Activated CD8-positive, alpha-beta memory T cell treated with anti-CD3 and anti-CD28 coated beads, Interleukin-2, amount 10 ng/mL, durations not matched to agents 7 days and 5 days (primary cell): ENCODE results near the gene NEDD9. TPM values are rescaled to one million over a fixed set of nuclear protein-coding genes. Genes with fewer than 3 reads are reported as not detected.

Experiments used
- ATAC-seq: fragments of 150-1000 bp; cut with Tn5 transposase; one replicate; pipeline ENCODE4 v1.10.0; 2021; ENCODE audit warnings: moderate library complexity
- CTCF ChIA-PET: fragments of 350-600 bp; sonication (Branson Sonifier 250); formaldehyde crosslinking; loops from one replicate; lab custom pipeline; 2021; ENCODE audit warnings: antibody characterized with exemption; lab: Charles Lee
- DNase-seq: peaks from one replicate; pipeline ENCODE4 v3.0.0-alpha.2; 2020
- H3K27ac Mint-ChIP-seq: one replicate; pipeline ENCODE4 v1.8.0; 2021; ENCODE audit warnings: mild to moderate bottlenecking, mixed read lengths
- H3K27me3 Mint-ChIP-seq: one replicate; pipeline ENCODE4 v1.8.0; 2021; ENCODE audit warnings: mixed read lengths
- H3K36me3 Mint-ChIP-seq: one replicate; pipeline ENCODE4 v1.8.0; 2021; ENCODE audit warnings: mild to moderate bottlenecking, mixed read lengths
- H3K4me1 Mint-ChIP-seq: one replicate; pipeline ENCODE4 v1.8.0; 2021; ENCODE audit warnings: mixed read lengths
- H3K4me3 Mint-ChIP-seq: one replicate; pipeline ENCODE4 v1.8.0; 2021; ENCODE audit warnings: mild to moderate bottlenecking, moderate library complexity, mixed read lengths
- H3K9me3 Mint-ChIP-seq: one replicate; pipeline ENCODE4 v1.8.0; 2022; ENCODE audit warnings: low read depth, mixed read lengths
- total RNA-seq, 2 experiments: library from RNA; stranded (reverse); gene quantifications; one replicate each; pipeline ENCODE4 v1.2.3, GENCODE V29; 2021

NEDD9 gene
- 100 to 1,000 TPM in 1 of 2 experiments, 10 to 100 TPM in 1; 84.5 to 114 TPM for total RNA-seq

DNA sequence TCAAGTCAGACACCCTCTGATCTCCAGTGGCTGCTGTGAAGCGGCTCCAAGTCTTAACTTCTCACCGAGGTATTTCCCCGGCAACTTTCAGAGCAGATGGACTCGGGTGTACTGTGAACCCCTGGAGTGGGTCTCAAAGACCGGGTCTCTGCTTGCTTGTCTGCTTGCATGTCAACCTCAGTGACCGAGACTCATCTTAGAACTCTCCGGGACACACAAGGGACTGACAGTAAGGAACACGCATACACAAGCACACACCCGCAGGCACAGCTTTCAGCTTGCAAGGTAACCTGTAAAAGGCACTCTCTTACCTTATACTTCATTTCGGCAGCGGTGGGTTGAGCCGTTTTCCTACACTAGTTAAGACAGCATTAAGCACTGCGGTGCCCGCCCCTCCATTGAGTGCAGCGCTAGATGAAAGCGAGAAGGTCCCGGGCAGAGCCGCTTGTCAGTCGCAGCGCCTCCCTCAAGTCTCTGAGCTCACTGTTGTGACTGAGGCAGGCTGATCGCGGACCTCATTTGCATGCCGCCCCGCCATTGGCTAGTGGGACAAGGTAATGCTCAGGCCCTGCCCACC lies at the start of gene NEDD9:
NEDD9 (minus strand) TSS at position 476 of the 577 bp plus-strand sequence; CDS start at position 323, 153 bp downstream.
- CTCF ChIA-PET: interaction anchor here (0.9 to 6.8 kb wide), 10 partner anchors 10 to 264 kb away, joined by 3 to 37 read pairs (median 7); no protein-coding TSS in a partner anchor
- Mint-ChIP-seq H3K27me3 (no peaks in the 10 kb centered on the region), H3K9me3 (peaks cover 3% of the 10 kb centered on the region), H3K36me3 (peaks cover 37% of the 10 kb centered on the region), H3K4me3 (peak within 1 kb of the TSS; percentile 92), H3K4me1 (peaks cover 72% of the 10 kb centered on the region), H3K27ac (peak within 1 kb of the TSS; percentile 100)
- ATAC-seq (peak; percentile 98), DNase-seq (peak; percentile 99)

DNA sequence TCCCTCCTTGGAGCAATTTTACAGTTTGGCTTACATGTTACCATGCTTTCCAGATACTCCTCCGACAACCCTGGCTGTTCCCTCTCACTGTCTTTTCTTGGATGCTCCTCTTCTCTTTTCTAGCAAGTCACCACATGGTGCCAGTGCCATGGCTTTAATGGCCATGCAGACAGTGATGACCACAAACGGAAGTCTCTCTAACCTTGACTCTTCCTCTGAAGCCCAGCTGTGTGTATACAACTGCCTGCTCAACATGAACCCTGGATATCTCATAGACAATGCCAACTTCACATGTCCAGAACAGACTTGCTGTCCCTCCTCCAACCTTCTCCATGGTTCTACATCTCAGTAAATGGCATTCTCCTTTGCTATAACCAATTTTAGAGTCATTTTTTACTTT lies 49.8 kb upstream of the NEDD9 start:
- Mint-ChIP-seq H3K4me1 (peaks cover 37% of the 10 kb centered on the region), H3K27ac (no peak overlapping the region), H3K9me3 (no peaks in the 10 kb centered on the region), H3K27me3 (no peaks in the 10 kb centered on the region), H3K36me3 (peaks cover 31% of the 10 kb centered on the region), H3K4me3 (no peak overlapping the region)
- ATAC-seq (no peak), DNase-seq (no peak)
- CTCF ChIA-PET: interaction anchor here (1.1 kb wide), 1 partner anchor 214 kb away, joined by 3 read pairs; no protein-coding TSS in a partner anchor

GRCh38 chr6:11280394-11280793 lies 47.9 kb upstream of the NEDD9 start:
- Mint-ChIP-seq H3K4me3 (no peak overlapping the region), H3K9me3 (no peaks in the 10 kb centered on the region), H3K36me3 (peaks cover 24% of the 10 kb centered on the region), H3K27me3 (no peaks in the 10 kb centered on the region), H3K4me1 (peaks cover 53% of the 10 kb centered on the region), H3K27ac (no peak overlapping the region)
- ATAC-seq (no peak), DNase-seq (no peak)
- CTCF ChIA-PET: interaction anchor here (2.7 kb wide), 1 partner anchor 47 kb away, joined by 10 read pairs; the partner anchor contains the start of gene NEDD9

DNA sequence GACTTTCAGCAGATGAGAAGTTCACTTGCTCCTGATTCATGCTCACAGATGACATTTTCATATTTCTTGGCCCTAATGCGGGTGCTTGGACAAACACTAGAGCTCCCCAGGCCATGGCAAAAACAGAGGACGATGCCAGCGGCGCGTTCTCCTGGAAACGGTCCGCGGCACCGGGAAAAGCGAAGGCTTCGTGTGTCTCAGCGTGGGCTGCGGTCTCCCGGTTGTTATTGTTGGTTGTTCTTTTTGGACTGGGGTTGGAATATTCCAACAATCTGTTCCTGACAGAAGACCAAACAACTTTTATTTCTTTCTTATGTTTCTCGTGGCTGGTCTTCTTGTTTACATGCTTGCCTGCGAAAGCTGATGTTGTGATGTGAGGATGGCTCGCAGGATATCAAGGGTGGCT lies 46.8 kb upstream of the NEDD9 start:
- Mint-ChIP-seq H3K27ac (no peak overlapping the region), H3K36me3 (peaks cover 29% of the 10 kb centered on the region), H3K4me3 (no peak overlapping the region), H3K27me3 (no peaks in the 10 kb centered on the region), H3K9me3 (no peaks in the 10 kb centered on the region), H3K4me1 (peaks cover 52% of the 10 kb centered on the region)
- ATAC-seq (no peak), DNase-seq (no peak)
- CTCF ChIA-PET: interaction anchor here (1.3 to 2.7 kb wide), 3 partner anchors 46 to 55 kb away, joined by 3 to 10 read pairs (median 3); partner anchors contain the start of gene NEDD9

DNA sequence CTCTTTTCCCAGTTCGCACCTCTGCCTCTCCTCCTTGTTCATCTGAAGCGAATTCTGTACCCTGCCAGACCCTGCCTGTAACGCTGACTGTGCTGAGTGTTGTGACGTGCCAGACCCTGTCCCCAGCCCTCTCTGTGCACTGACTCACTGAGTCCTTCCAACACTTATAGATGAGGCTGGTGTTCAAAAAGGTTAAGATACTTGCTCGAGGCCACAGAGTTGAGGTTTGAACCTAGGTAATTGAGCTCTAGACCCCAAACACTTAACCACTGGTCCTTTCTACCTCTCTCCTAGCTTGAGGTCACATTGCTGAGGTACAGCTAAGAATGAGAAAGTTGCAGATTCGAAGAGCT lies 45.7 kb upstream of the NEDD9 start:
- ATAC-seq (peak; percentile 84), DNase-seq (peak; percentile 81)
- H3K27me3 Mint-ChIP-seq: no peaks in the 10 kb centered on the region
- H3K27ac Mint-ChIP-seq: peak overlapping the region; percentile 97
- peaks cover 52% of the 10 kb centered on the region for H3K4me1 Mint-ChIP-seq
- no peaks in the 10 kb centered on the region for H3K9me3 Mint-ChIP-seq
- peak overlapping the region; percentile 70 for H3K4me3 Mint-ChIP-seq
- H3K36me3 Mint-ChIP-seq: peaks cover 36% of the 10 kb centered on the region
- CTCF ChIA-PET: interaction anchor here (0.9 to 2.7 kb wide), 9 partner anchors 11 to 218 kb away, joined by 3 to 10 read pairs (median 4); partner anchors contain the start of gene NEDD9

GRCh38 chr6:11277275-11278206 lies 45.1 kb upstream of the NEDD9 start:
- CTCF ChIA-PET: interaction anchor here (0.9 to 2.7 kb wide), 7 partner anchors 12 to 219 kb away, joined by 3 to 10 read pairs (median 4); partner anchors contain the start of gene NEDD9
- Mint-ChIP-seq H3K4me1 (peaks cover 52% of the 10 kb centered on the region), H3K36me3 (peaks cover 40% of the 10 kb centered on the region), H3K4me3 (peak overlapping the region; percentile 70), H3K9me3 (no peaks in the 10 kb centered on the region), H3K27me3 (no peaks in the 10 kb centered on the region), H3K27ac (peak overlapping the region; percentile 97)
- ATAC-seq (peak; percentile 57), DNase-seq (peak; percentile 54)

DNA sequence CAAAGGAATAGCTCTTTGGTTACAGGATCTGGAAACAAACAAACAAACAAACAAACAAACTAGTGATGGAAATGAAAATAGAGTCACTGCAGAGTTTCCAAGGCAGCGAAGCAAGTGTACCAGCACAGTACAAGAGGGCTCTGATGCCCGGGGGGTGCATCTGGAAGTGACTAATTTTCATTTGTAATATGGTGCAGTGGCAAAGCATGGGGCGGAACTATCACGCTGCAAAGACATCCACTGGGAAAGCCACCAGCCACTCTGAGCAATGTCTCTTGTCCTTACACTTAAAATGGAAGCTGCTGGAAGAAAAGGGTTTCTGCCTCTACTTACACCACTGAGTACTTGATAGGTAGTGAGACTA lies 44.4 kb upstream of the NEDD9 start:
- Mint-ChIP-seq H3K4me1 (peaks cover 52% of the 10 kb centered on the region), H3K9me3 (no peaks in the 10 kb centered on the region), H3K27me3 (no peaks in the 10 kb centered on the region), H3K36me3 (peaks cover 45% of the 10 kb centered on the region), H3K27ac (peak overlapping the region; percentile 97), H3K4me3 (peak overlapping the region; percentile 70)
- ATAC-seq (no peak), DNase-seq (no peak)
- CTCF ChIA-PET: interaction anchor here (1.8 to 2.4 kb wide), 3 partner anchors 14 to 220 kb away, joined by 4 to 7 read pairs (median 6); no protein-coding TSS in a partner anchor

- Mint-ChIP-seq H3K36me3 (peaks cover 47% of the 10 kb centered on the region), H3K4me3 (no peak overlapping the region), H3K4me1 (peaks cover 52% of the 10 kb centered on the region), H3K27ac (peak overlapping the region; percentile 65), H3K9me3 (no peaks in the 10 kb centered on the region), H3K27me3 (no peaks in the 10 kb centered on the region)
- DNase-seq: no peak
- no peak for ATAC-seq
- CTCF ChIA-PET: interaction anchor here (1.7 to 2.4 kb wide), 2 partner anchors 13 to 17 kb away, joined by 5 to 6 read pairs; no protein-coding TSS in a partner anchor
Observed at GRCh38 chr6:11276228-11276627, 43.8 kb upstream of the NEDD9 start.

DNA sequence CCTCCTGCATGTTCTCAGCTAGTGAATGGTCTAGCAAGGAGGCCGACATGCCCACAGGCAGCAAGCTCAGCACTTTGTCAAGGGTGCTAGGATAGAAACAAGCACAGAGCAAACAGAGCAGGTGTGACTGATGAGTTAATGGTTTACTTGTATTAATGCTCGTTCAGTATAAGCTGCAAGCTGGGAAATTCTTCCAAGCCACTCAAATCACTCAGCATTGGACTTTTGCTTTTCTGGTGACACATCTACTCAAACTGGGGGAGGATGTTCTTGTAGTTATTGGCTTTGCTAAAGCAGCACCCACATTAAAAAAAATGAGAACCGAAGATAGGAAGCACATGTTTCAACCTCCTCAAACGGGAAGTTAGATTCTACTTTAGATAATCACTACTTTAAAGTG lies 43.1 kb upstream of the NEDD9 start:
- CTCF ChIA-PET: interaction anchor here (0.8 to 2.4 kb wide), 5 partner anchors 13 to 220 kb away, joined by 3 to 6 read pairs (median 3); no protein-coding TSS in a partner anchor
- peaks cover 51% of the 10 kb centered on the region for H3K4me1 Mint-ChIP-seq
- peak; percentile 17 for ATAC-seq
- peak; percentile 45 for DNase-seq
- no peaks in the 10 kb centered on the region for H3K9me3 Mint-ChIP-seq
- H3K4me3 Mint-ChIP-seq: peak overlapping the region; percentile 21
- H3K27me3 Mint-ChIP-seq: no peaks in the 10 kb centered on the region
- peaks cover 45% of the 10 kb centered on the region for H3K36me3 Mint-ChIP-seq
- peak overlapping the region; percentile 81 for H3K27ac Mint-ChIP-seq

GRCh38 chr6:11273406-11274065 lies 41.1 kb upstream of the NEDD9 start:
- Mint-ChIP-seq H3K4me3 (no peak overlapping the region), H3K9me3 (no peaks in the 10 kb centered on the region), H3K27ac (no peak overlapping the region), H3K36me3 (peaks cover 37% of the 10 kb centered on the region), H3K4me1 (peaks cover 38% of the 10 kb centered on the region), H3K27me3 (no peaks in the 10 kb centered on the region)
- CTCF ChIA-PET: no interaction called here
- ATAC-seq (no peak), DNase-seq (no peak)

DNA sequence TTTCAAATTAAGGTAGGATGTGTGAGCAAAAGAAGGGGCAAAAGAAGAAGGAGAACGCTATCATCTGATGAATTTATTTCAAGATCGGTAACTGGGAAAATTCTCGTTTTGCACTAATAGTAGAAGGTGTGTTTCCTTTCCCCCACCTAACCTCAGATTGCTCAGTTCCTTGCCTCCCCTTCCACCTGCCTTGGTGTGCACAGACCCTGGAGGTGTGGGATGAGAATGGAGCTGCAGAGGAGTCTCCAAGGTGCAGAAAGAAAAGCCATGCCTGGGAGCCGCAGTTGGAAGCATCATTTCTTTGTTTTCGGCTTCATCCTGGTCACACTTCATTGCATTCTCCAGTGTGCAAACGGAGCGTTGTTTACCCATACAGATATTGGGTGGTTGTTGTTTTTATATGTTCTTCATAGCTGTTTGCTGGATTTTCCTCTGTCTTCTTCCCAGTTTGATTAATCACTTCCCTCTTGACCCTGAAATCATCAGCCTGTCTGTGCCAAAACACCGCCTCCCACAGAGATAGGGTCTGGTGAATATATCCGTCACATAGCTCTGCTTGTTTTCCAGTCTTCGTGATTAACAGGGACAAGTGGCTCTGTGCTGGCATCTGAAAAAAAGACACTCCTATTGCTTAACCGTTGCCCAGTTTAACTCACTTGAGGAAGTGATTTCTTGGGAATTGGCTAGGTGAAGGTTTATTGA lies 40.2 kb upstream of the NEDD9 start:
- ATAC-seq: no peak
- Mint-ChIP-seq H3K36me3 (peaks cover 32% of the 10 kb centered on the region), H3K27me3 (no peaks in the 10 kb centered on the region), H3K4me1 (peaks cover 29% of the 10 kb centered on the region), H3K9me3 (no peaks in the 10 kb centered on the region), H3K4me3 (no peak overlapping the region), H3K27ac (no peak overlapping the region)
- no peak for DNase-seq
- CTCF ChIA-PET: interaction anchor here (1.8 kb wide), 1 partner anchor 10 kb away, joined by 4 read pairs; no protein-coding TSS in a partner anchor
